ENCODE results near the gene DNPEP.
"Not testable (repeated sequence)": the region's sequence is repeated elsewhere in the genome, so short reads cannot be mapped to it uniquely, and the experiment has no call there.

Gene DNPEP

GRCh38 chr2:219399716-219400478, 12.2 kb upstream of the DNPEP start:
- no peak for DNase-seq

DNA sequence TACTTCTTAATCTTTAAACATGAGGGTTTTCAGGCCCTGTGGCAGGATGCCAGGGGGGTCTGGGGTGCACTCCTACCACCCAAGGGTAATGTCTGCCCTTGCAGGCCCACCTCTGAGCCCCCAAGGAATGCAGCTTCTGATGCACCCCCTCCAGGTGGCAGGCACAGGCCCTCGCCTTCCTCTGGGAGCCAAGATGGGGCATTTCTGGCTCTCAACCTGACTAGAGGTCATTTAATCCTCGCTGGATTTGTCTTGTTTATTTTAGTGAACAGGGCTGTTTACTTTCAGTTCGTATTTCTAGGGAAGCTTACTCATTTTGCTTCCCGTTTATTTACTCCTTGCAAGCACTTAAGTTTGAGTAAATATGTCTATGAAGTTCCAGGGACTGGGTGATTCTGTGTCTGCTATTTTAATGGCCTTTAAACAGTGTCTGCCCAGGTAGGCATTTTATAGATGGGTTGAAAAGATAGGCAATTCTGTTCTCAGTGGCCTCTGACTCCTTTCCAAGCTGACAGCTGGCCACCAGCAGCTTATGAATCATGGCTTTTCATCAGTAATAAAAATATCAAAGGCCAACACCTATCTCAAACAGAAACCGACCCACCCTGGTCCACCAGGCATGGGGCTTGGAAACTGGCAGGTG, 11.1 kb upstream of the DNPEP start:
- no peak for DNase-seq

GRCh38 chr2:219396863-219397457, 9.2 kb upstream of the DNPEP start:
- DNase-seq, result no peak

- DNase-seq, result no peak
Observed at GRCh38 chr2:219395609-219396008, 7.9 kb upstream of the DNPEP start.

DNA sequence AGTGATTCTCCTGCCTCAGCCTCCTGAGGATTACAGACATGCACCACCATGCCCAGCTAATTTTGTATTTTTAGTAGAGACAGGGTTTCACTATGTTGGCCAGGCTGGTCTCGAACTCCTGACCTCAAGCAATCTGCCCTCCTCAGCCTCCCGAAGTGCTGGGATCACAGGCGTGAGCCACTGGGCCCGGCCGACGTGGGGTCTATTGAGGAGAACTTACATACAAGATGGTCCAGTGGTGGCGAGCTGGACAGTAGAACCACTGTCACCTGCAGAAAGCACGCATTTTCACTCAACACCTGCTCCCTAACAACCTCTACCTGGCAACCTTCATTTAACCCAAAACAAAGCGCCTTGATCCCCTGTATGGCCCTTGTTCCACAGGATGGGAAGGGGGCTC, 7.3 kb upstream of the DNPEP start:
- not testable (repeated sequence) for DNase-seq

GRCh38 chr2:219392754-219393153, 5.0 kb upstream of the DNPEP start:
- DNase-seq, result no peak

DNA sequence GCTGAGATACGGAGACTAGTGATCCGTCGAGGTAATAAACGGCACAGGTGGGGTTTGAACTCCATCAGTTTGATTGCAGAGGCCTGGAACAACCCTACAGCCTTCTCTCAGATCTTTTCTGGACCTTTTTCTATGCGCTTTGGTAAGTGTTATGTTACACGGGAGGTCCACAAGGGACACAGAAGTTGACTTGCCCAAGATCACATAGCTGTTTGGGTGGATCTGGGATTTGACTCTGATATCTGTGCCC, 1.1 kb upstream of the DNPEP start:
- DNase-seq, result no peak

- peak; percentile 99 for DNase-seq
Observed at GRCh38 chr2:219388121-219388906, 602 bp upstream of the DNPEP start.

DNA sequence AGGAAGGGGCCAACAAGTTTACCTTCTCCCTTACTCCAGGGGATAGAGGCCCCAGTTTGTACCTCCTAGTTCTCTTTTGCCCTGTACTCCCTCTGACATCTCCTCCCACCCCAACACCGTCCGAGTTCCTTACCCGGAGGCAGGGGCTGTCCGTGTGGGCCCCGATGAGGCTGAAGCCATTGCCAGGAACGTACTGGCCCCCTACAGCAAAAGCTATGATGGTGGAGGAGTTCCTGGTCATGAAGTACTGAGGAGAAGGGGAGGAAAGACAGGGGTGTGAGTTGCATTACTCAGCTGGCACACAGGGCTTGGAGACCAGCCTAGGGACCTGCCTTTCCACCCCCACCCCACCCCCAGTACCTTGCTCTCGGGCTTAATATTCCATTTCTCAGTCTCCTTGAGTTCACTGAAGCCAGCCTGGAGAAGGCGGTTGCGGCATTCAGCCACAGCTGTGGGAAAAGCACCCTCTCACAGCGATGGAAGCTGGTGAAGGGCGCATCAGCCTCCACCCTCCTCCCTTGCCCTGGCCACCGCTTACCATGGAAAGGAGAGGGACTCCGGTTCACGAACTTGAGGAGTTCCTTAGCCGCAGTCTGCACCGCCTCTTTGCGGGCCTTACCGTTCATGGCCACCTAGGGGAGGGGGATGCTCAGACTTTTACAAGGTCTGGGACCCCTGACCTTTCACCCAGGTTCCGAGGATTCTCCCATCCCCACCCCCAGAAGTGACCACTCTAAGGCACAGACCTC, 1.0 kb downstream of the DNPEP start:
- peak; percentile 27 to 37 for DNase-seq

- DNase-seq, result no peak
Observed at GRCh38 chr2:219385958-219386520, 1.7 kb downstream of the DNPEP start.

DNA sequence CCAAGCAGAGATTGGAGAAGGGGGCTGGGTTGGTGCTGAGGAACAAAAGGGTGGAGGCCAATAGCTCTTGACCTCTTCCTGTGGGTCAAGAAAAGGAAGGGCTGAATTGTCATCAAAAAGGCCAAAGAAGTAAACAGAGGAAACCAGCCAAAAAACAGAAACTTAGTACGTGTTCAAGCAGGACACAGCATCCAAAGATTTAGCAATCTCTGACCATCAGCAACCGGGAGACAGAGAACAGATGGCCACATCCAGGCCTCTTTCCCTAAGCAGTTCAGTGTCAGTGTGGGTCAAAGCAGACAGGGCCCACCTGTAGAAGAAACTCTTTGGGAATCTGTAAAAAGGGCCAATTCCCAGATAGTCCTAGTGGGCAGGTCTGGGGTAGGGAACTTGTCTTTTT, 2.9 kb downstream of the DNPEP start:
- DNase-seq, result no peak

DNA sequence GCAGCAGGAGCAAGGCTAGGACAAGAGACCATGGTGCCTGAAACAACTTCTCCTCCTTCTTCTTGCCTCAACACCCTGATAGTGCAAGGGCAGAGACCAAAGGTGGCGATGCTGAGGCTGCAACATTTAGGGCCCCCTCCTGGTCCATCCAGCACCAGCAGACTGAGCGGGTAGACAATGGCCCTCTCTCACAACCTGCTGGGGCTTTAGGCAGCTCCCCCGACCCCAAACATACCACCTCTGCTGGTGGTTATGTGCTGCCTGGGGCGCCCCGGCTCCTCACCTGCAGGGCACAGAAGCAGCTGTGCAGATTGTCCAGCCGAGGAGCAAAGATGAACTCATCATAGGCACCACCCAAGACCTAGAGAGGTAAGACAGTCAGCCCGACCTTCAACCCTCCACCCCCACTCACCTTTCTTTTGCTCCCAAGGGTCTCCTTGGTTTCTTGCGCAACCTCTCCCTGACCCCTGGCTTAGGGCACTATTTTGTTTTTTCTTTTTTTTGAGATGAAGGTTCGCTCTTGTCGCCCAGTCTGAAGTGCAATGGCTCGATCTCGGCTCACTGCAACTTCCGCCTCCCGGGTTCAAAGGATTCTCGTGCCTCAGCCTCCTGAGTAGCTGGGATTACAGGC, 3.5 kb downstream of the DNPEP start:
- no peak for DNase-seq

GRCh38 chr2:219381448-219381847, 6.3 kb downstream of the DNPEP start:
- no peak for DNase-seq

GRCh38 chr2:219380926-219381325, 6.8 kb downstream of the DNPEP start:
- no peak for DNase-seq

DNA sequence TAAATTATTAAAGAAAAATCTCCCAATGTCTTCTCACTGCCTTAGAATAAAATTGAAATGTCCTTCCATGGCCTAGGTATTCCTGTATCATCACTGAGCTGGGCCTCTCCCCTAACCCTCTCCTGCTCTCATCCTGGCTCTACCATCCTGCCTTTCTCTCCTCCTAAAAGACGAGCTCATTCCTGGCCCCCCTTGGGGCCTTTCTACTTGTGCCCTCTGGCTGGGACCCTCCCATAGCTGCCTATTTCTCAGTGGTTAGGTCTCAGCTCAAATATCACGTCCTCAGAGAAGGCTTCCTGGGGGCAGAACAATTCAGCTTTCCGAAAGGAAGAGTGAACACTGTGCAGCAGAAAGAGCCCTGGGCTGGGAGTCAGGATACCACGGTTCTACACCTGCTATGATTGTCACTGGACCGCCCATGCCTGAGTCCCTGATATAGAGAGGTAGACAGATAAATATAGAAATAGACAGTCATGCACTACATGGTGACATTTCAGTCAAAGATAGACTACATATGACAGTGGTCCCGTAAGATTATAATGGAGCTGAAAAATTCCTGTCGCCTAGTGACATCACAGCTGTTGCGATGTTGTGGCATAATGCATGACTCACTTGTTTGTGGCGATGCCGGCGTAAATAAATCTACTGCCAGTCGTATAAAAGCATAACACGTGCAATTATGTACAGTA, 9.4 kb downstream of the DNPEP start:
- DNase-seq, result no peak

GRCh38 chr2:219369447-219369861, 18.3 kb downstream of the DNPEP start:
- no peak for DNase-seq

DNA sequence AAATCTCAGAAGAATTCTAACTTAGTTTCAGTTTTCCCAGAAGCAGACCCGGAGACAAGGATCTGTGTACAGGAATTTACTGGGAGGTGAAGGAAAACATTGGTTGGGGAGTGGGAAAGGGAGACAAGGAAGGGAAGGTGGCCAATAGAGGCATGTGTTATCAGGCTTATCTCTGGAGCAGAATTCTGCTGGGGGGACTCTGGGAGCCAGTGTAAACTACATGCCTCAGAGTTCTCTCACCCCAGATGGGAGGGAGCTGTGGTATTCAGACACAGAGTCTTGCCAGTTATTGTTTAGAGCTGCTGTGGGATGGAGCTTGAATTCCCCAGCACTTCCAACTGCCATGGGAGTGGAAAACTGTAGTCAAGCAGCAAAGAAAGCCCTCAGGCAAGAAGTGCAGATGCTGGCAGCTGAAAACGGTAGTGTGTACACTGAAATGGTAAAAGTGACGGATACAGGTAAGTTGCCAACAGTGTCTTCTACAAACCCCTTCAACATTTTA, 19.0 kb downstream of the DNPEP start:
- DNase-seq, result no peak

DNA sequence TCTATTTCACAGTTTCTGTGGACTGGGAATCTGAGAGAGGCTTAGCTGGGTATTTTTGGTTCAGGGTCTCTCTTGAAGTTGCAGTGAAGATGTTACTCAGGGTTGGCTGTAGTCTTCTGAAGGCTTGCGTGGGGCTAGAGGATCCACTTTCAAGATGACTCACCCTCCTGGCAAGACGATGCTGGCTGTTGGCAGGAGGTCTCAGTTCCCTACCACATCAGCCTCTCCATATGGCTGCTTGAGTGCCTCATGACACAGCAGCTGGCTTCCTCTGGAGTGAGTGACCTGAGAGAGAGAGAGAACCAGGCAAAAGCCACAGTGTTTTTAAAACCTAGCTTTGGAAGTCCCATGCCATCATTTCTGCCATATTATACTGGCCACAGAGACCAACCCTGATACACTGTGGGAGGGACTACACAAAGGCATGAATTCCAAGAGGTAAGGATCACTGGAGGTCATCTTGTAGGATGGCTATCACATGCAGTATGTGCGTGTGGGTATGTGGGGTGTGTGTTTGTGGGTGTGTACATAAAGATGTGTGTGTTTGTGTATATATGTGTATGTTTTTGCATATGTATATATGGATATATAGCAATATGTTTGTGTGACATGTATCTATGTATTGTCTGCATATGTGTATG, 25.1 kb downstream of the DNPEP start:
- DNase-seq, result no peak

GRCh38 chr2:219362072-219362471, 25.6 kb downstream of the DNPEP start:
- no peak for DNase-seq

GRCh38 chr2:219358170-219359075, 29.3 kb downstream of the DNPEP start:
- peak; percentile 47 to 50 for DNase-seq

Data from activated T-cell treated with anti-CD3 and anti-CD28 coated beads, Interleukin-2, amount 50 U/mL, for 48 hours (primary cell).